GM12878 (cell line): Measurements from ENCODE around the gene CEBPB. TPM values are rescaled to one million over a fixed set of nuclear protein-coding genes. Genes with fewer than 3 reads are reported as not detected.

ENCODE experiments used
- ATF3 ChIP-seq: IDR thresholded peaks from 2 replicates; pipeline ENCODE4 v1.6.1; 2011; ENCODE audit warnings: low read depth, mild to moderate bottlenecking, low read length, moderate library complexity, borderline replicate concordance; ENCODE audit errors: extremely low read depth
- ATF7 ChIP-seq: fragments of 450-650 bp; IDR thresholded peaks from 2 replicates; pipeline ENCODE4 v1.6.1; 2016; ENCODE audit warnings: low read depth, mild to moderate bottlenecking
- BACH1 ChIP-seq: fragments of 450-650 bp; IDR thresholded peaks from 2 replicates; pipeline ENCODE4 v1.6.1; 2017; ENCODE audit warnings: mild to moderate bottlenecking, borderline replicate concordance
- BCL3 ChIP-seq: IDR thresholded peaks from 2 replicates; pipeline ENCODE4 v1.6.1; 2011; ENCODE audit warnings: borderline replicate concordance, low read depth, mild to moderate bottlenecking, moderate library complexity, low read length; ENCODE audit not compliant: insufficient read depth, poor library complexity, severe bottlenecking
- CREB1 ChIP-seq: IDR thresholded peaks from 2 replicates; pipeline ENCODE4 v1.6.1; 2012; ENCODE audit warnings: low read depth, mild to moderate bottlenecking, inconsistent platforms
- EP300 ChIP-seq, 2 experiments: fragments of 150-350 bp in 1 of 2; IDR thresholded peaks; 2 replicates each; pipeline ENCODE4 v1.6.1; 2011 to 2012; ENCODE audit warnings: low read depth in 2 of 2, low read length in 2 of 2, borderline replicate concordance in 1 of 2, improper control_type of control experiment in 1 of 2, inconsistent platforms in 1 of 2; ENCODE audit not compliant: control insufficient read depth in 1 of 2
- IKZF1 ChIP-seq: fragments of 450-650 bp; conservative IDR thresholded peaks from 2 replicates; pipeline ENCODE4 v1.6.1; 2017; ENCODE audit warnings: antibody characterized with exemption, mild to moderate bottlenecking
- IKZF2 ChIP-seq, 2 experiments: fragments of 450-650 bp; IDR thresholded peaks; 2 replicates each; pipeline ENCODE4 v1.6.1; 2017; ENCODE audit warnings: mild to moderate bottlenecking in 2 of 2, moderate library complexity in 2 of 2
- KAT2A ChIP-seq: conservative IDR thresholded peaks from 2 replicates; pipeline ENCODE4 v1.6.1; 2011; ENCODE audit warnings: low read depth, low read length; ENCODE audit not compliant: control insufficient read depth
- MYB ChIP-seq: fragments of 150-350 bp; IDR thresholded peaks from 2 replicates; pipeline ENCODE4 v1.6.1; 2014; ENCODE audit warnings: mild to moderate bottlenecking, low read depth, low read length, borderline replicate concordance
- NKRF ChIP-seq: fragments of 450-650 bp; conservative IDR thresholded peaks from 2 replicates; pipeline ENCODE4 v1.6.1; 2017; ENCODE audit warnings: mild to moderate bottlenecking, moderate library complexity
- NR2C1 ChIP-seq: fragments of 450-650 bp; IDR thresholded peaks from 2 replicates; pipeline ENCODE4 v1.6.1; 2017; ENCODE audit warnings: antibody characterized with exemption, mild to moderate bottlenecking, moderate library complexity
- PML ChIP-seq: IDR thresholded peaks from 2 replicates; pipeline ENCODE4 v1.6.1; 2012; ENCODE audit warnings: low read length, inconsistent platforms
- PRDM15 ChIP-seq: fragments of 450-650 bp; formaldehyde crosslinking; IDR thresholded peaks from 2 replicates; pipeline ENCODE4 v1.4.0; 2020; ENCODE audit warnings: mild to moderate bottlenecking, moderate library complexity
- RAD21 ChIP-seq: IDR thresholded peaks from 2 replicates; pipeline ENCODE4 v1.6.1; 2011; ENCODE audit warnings: mild to moderate bottlenecking, low read depth, low read length, moderate library complexity; ENCODE audit not compliant: insufficient read depth
- RELA ChIP-seq: fragments of 450-650 bp; IDR thresholded peaks from 2 replicates; pipeline ENCODE4 v1.8.0; 2014; ENCODE audit warnings: borderline replicate concordance; ENCODE audit not compliant: partially characterized antibody
- TAF1 ChIP-seq: IDR thresholded peaks from 2 replicates; pipeline ENCODE4 v1.6.1; 2011; ENCODE audit warnings: mild to moderate bottlenecking, low read depth, low read length, borderline replicate concordance
- WRNIP1 ChIP-seq: IDR thresholded peaks from 2 replicates; pipeline ENCODE4 v1.6.1; 2011; ENCODE audit warnings: low read depth, low read length, improper control_type of control experiment, borderline replicate concordance
- YBX1 ChIP-seq: fragments of 450-650 bp; IDR thresholded peaks from 2 replicates; pipeline ENCODE4 v1.6.1; 2016; ENCODE audit warnings: antibody characterized with exemption
- ZBED1 ChIP-seq: IDR thresholded peaks from 2 replicates; pipeline ENCODE4 v1.6.1; 2016; ENCODE audit warnings: borderline replicate concordance
- ZNF274 ChIP-seq: IDR thresholded peaks from one replicate; pipeline ENCODE4 v1.8.0; 2011; ENCODE audit not compliant: insufficient read length, insufficient read depth
- ZNF622 ChIP-seq: fragments of 450-650 bp; IDR thresholded peaks from 2 replicates; pipeline ENCODE4 v1.6.1; 2017; ENCODE audit warnings: mild to moderate bottlenecking, inconsistent platforms
- polyA plus RNA-seq, 11 experiments: library from polyadenylated mRNA; depleted of rRNA in 4 of 11; unstranded in 6 of 11; stranded (reverse) in 5 of 11; fragments of >200 nt; fragmentation: Nextera tagmentation in 4 of 11; fragmentation: Illumina TruSeq in 1 of 11; extraction: Ambion mirVana in 4 of 11; extraction: Trizol in 1 of 11; gene quantifications; 1 replicate in 1 of 11; 2 replicates in 10 of 11; pipeline versions ENCODE4 v1.2.1 to v1.2.3, GENCODE V29; 2011 to 2016; ENCODE audit warnings: inconsistent platforms in 2 of 11, missing spikeins in 2 of 11, low read depth in 1 of 11
- total RNA-seq, 4 experiments: library from RNA; depleted of rRNA in 3 of 4; stranded (reverse); fragments of >200 nt in 3 of 4; fragmentation: Illumina TruSeq in 1 of 4; extraction: Trizol in 1 of 4; gene quantifications; 2 replicates each; pipeline versions ENCODE4 v1.2.1 to v1.2.3, GENCODE V29; 2013 to 2021

Gene CEBPB
- total and polyA plus RNA-seq, 10 of the 15 experiments (the other 5 are each of a cell fraction or from before 2014, with no cell fraction given), result 0.18 to 8.8 (median 1.6) TPM

GRCh38 chr20:50191544-50192363 is 1.1 kb downstream of the CEBPB start (continued):
- TF ChIP-seq ATF3, result no peak
- TF ChIP-seq ZNF622, result no peak
- no peak for TF ChIP-seq WRNIP1
- no peak for TF ChIP-seq BCL3
- no peak for TF ChIP-seq IKZF2 (IDR thresholded peaks at IDR 0.05)
- 0 out of 2 replicates have a peak, but pooled peaks have one; percentile 43 for TF ChIP-seq NKRF
- no peak for TF ChIP-seq ATF7
- peak; percentile 63; the same call in 1 of the 2 replicates for TF ChIP-seq BACH1
- no peak for TF ChIP-seq RAD21
- no peak for TF ChIP-seq EP300 (IDR thresholded peaks at IDR 0.05; ENCODE audit: borderline replicate concordance in 1 of 2, control insufficient read depth in 1 of 2, low read depth in 2 of 2, low read length in 2 of 2)
- TF ChIP-seq ZNF274, result no peak
- TF ChIP-seq PRDM15 (CRISPR knock-in tag), result no peak
- TF ChIP-seq TAF1, result 0 out of 2 replicates have a peak, but pooled peaks have one; percentile 5
- TF ChIP-seq KAT2A, result no peak
- TF ChIP-seq PML, result no peak
- no peak for TF ChIP-seq CREB1
- no peak for TF ChIP-seq MYB
- no peak for TF ChIP-seq RELA
- TF ChIP-seq ZBED1, result no peak
- TF ChIP-seq YBX1, result no peak
- no peak for TF ChIP-seq NR2C1
- peak; percentile 42 for TF ChIP-seq IKZF1
